HEK293 (cell line): ENCODE data around the gene KIF9.

Experiments
- CTCF ChIA-PET: fragments of 350-600 bp; formaldehyde crosslinking; extraction: SDS; loops from one replicate; lab custom pipeline; 2021; ENCODE audit warnings: antibody characterized with exemption; lab: Yijun Ruan, JAX
- POLR2A ChIA-PET: fragments of 300-600 bp; formaldehyde crosslinking; extraction: SDS; loops from one replicate; lab custom pipeline; 2020; ENCODE audit warnings: antibody characterized with exemption, inconsistent platforms; lab: Yijun Ruan, JAX
- H3K27ac ChIP-seq: fragments of 200-500 bp; sonication (Bioruptor generic); 2 replicates; pipeline ENCODE4 v1.5.1; 2014; ENCODE audit warnings: low read depth, low read length, control low read depth, inconsistent platforms; ENCODE audit errors: extremely low read depth
- H3K36me3 ChIP-seq, 2 experiments: fragments of 200-500 bp in 1 of 2; sonication (Bioruptor generic) in 1 of 2; 1 replicate in 1 of 2; 2 replicates in 1 of 2; pipeline ENCODE4 v1.5.1; 2014 to 2017; ENCODE audit warnings: inconsistent platforms in 2 of 2, low read length in 2 of 2; ENCODE audit not compliant: control insufficient read depth in 2 of 2, insufficient read depth in 1 of 2
- H3K4me1 ChIP-seq: fragments of 200-500 bp; sonication (Bioruptor generic); 2 replicates; pipeline ENCODE4 v1.5.1; 2014; ENCODE audit warnings: mild to moderate bottlenecking, low read length, inconsistent platforms; ENCODE audit not compliant: control insufficient read depth, insufficient read depth
- H3K4me3 ChIP-seq: 2 replicates; pipeline ENCODE4 v1.5.1; 2011; ENCODE audit warnings: low read depth, mild to moderate bottlenecking, control low read depth, low read length, moderate library complexity
- H3K9me3 ChIP-seq: fragments of 200-500 bp; sonication (Bioruptor generic); 2 replicates; pipeline ENCODE4 v1.5.1; 2014; ENCODE audit warnings: low read depth, low read length, inconsistent platforms; ENCODE audit not compliant: control insufficient read depth, insufficient read depth
- BCL11A ChIP-seq: fragments of 450-650 bp; formaldehyde crosslinking; IDR thresholded peaks from 2 replicates; pipeline ENCODE4 v1.5.1; 2016; ENCODE audit warnings: low read depth, missing biosample characterization, missing genetic modification characterization
- FEZF1 ChIP-seq: fragments of 450-650 bp; formaldehyde crosslinking; IDR thresholded peaks from 2 replicates; pipeline ENCODE4 v1.5.1; 2016; ENCODE audit warnings: missing biosample characterization, missing genetic modification characterization
- GFI1B ChIP-seq: fragments of 450-650 bp; formaldehyde crosslinking; IDR thresholded peaks from 2 replicates; pipeline ENCODE4 v1.5.1; 2016; ENCODE audit warnings: missing biosample characterization, missing genetic modification characterization
- INSM2 ChIP-seq: fragments of 450-650 bp; formaldehyde crosslinking; IDR thresholded peaks from 2 replicates; pipeline ENCODE4 v1.5.1; 2016; ENCODE audit warnings: missing biosample characterization, missing genetic modification characterization
- PRDM10 ChIP-seq: fragments of 450-650 bp; formaldehyde crosslinking; IDR thresholded peaks from 2 replicates; pipeline ENCODE4 v1.5.1; 2016; ENCODE audit warnings: missing biosample characterization, missing genetic modification characterization
- WT1 ChIP-seq: fragments of 450-650 bp; formaldehyde crosslinking; IDR thresholded peaks from 2 replicates; pipeline ENCODE4 v1.5.1; 2016; ENCODE audit warnings: missing biosample characterization, missing genetic modification characterization
- ZIC2 ChIP-seq: fragments of 450-650 bp; formaldehyde crosslinking; IDR thresholded peaks from 2 replicates; pipeline ENCODE4 v1.5.1; 2016; ENCODE audit warnings: missing biosample characterization, missing genetic modification characterization
- ZNF175 ChIP-seq: fragments of 450-650 bp; formaldehyde crosslinking; IDR thresholded peaks from 2 replicates; pipeline ENCODE4 v1.5.1; 2016; ENCODE audit warnings: missing biosample characterization, missing genetic modification characterization
- ZNF18 ChIP-seq: fragments of 450-650 bp; formaldehyde crosslinking; IDR thresholded peaks from 2 replicates; pipeline ENCODE4 v1.5.1; 2016; ENCODE audit warnings: missing biosample characterization, missing genetic modification characterization
- ZNF184 ChIP-seq: fragments of 450-650 bp; IDR thresholded peaks from 2 replicates; pipeline ENCODE4 v1.5.1; 2018; ENCODE audit warnings: missing biosample characterization, mild to moderate bottlenecking, missing genetic modification characterization
- ZNF214 ChIP-seq: fragments of 450-650 bp; formaldehyde crosslinking; IDR thresholded peaks from 2 replicates; pipeline ENCODE4 v1.5.1; 2017; ENCODE audit warnings: missing biosample characterization, mild to moderate bottlenecking, missing genetic modification characterization, borderline replicate concordance
- ZNF26 ChIP-seq: fragments of 450-650 bp; formaldehyde crosslinking; IDR thresholded peaks from 2 replicates; pipeline ENCODE4 v1.5.1; 2016; ENCODE audit warnings: missing biosample characterization, missing genetic modification characterization
- ZNF302 ChIP-seq: fragments of 450-650 bp; formaldehyde crosslinking; IDR thresholded peaks from 2 replicates; pipeline ENCODE4 v1.5.1; 2016; ENCODE audit warnings: missing biosample characterization, missing genetic modification characterization, low read depth
- ZNF600 ChIP-seq: fragments of 450-650 bp; formaldehyde crosslinking; IDR thresholded peaks from 2 replicates; pipeline ENCODE4 v1.5.1; 2016; ENCODE audit warnings: missing biosample characterization, missing genetic modification characterization
- ZNF624 ChIP-seq: fragments of 450-650 bp; formaldehyde crosslinking; IDR thresholded peaks from 2 replicates; pipeline ENCODE4 v1.5.1; 2017; ENCODE audit warnings: missing biosample characterization, missing genetic modification characterization
- ZNF626 ChIP-seq: fragments of 450-650 bp; sonication (Bioruptor Pico); formaldehyde crosslinking; IDR thresholded peaks from 2 replicates; pipeline ENCODE4 v1.5.1; 2018; ENCODE audit warnings: missing biosample characterization, missing genetic modification characterization, inconsistent platforms
- ZNF645 ChIP-seq: fragments of 450-650 bp; formaldehyde crosslinking; IDR thresholded peaks from 2 replicates; pipeline ENCODE4; 2016; ENCODE audit warnings: missing biosample characterization, missing genetic modification characterization
- ZNF670 ChIP-seq: fragments of 450-650 bp; formaldehyde crosslinking; IDR thresholded peaks from 2 replicates; pipeline ENCODE4 v1.5.1; 2016; ENCODE audit warnings: missing biosample characterization, missing genetic modification characterization, low read depth
- ZNF747 ChIP-seq: fragments of 450-650 bp; formaldehyde crosslinking; IDR thresholded peaks from 2 replicates; pipeline ENCODE4 v1.5.1; 2016; ENCODE audit warnings: missing biosample characterization, missing genetic modification characterization
- TF ChIP-seq, protein P1 (sequence below): fragments of 450-650 bp; formaldehyde crosslinking; conservative IDR thresholded peaks from 2 replicates; pipeline ENCODE4 v1.5.1; 2016; ENCODE audit warnings: low read depth, missing biosample characterization, missing genetic modification characterization
- TF ChIP-seq, protein P2 (sequence below): fragments of 450-650 bp; formaldehyde crosslinking; IDR thresholded peaks from 2 replicates; pipeline ENCODE4 v1.5.1; 2016; ENCODE audit warnings: missing biosample characterization, missing genetic modification characterization

Gene KIF9

GRCh38 chr3:47319956-47320355 lies 37.4 kb upstream of the KIF9 start:
- CTCF ChIA-PET = no interaction called here
- Histone ChIP-seq H3K4me3 (no peak overlapping the region), H3K4me1 (no peaks in the 10 kb centered on the region), H3K36me3 (peaks cover 0 to 48% of the 10 kb centered on the region in 2 experiments; a peak in 2 of 3 replicates), H3K27ac (no peak overlapping the region), H3K9me3 (no peaks in the 10 kb centered on the region)
- POLR2A ChIA-PET = no interaction called here
- TF ChIP-seq GFI1B (tag by site-specific recombination) (no peak), ZNF747 (tag by site-specific recombination) (no peak), WT1 (tag by site-specific recombination) (no peak), ZNF600 (tag by site-specific recombination) (no peak), ZNF26 (no peak), FEZF1 (tag by site-specific recombination) (no peak), ZNF670 (no peak), BCL11A (no peak), ZIC2 (no peak), ZNF175 (tag by site-specific recombination) (no peak), ZNF214 (tag by site-specific recombination) (no peak), PRDM10 (no peak)
- TF ChIP-seq, protein P1, sequence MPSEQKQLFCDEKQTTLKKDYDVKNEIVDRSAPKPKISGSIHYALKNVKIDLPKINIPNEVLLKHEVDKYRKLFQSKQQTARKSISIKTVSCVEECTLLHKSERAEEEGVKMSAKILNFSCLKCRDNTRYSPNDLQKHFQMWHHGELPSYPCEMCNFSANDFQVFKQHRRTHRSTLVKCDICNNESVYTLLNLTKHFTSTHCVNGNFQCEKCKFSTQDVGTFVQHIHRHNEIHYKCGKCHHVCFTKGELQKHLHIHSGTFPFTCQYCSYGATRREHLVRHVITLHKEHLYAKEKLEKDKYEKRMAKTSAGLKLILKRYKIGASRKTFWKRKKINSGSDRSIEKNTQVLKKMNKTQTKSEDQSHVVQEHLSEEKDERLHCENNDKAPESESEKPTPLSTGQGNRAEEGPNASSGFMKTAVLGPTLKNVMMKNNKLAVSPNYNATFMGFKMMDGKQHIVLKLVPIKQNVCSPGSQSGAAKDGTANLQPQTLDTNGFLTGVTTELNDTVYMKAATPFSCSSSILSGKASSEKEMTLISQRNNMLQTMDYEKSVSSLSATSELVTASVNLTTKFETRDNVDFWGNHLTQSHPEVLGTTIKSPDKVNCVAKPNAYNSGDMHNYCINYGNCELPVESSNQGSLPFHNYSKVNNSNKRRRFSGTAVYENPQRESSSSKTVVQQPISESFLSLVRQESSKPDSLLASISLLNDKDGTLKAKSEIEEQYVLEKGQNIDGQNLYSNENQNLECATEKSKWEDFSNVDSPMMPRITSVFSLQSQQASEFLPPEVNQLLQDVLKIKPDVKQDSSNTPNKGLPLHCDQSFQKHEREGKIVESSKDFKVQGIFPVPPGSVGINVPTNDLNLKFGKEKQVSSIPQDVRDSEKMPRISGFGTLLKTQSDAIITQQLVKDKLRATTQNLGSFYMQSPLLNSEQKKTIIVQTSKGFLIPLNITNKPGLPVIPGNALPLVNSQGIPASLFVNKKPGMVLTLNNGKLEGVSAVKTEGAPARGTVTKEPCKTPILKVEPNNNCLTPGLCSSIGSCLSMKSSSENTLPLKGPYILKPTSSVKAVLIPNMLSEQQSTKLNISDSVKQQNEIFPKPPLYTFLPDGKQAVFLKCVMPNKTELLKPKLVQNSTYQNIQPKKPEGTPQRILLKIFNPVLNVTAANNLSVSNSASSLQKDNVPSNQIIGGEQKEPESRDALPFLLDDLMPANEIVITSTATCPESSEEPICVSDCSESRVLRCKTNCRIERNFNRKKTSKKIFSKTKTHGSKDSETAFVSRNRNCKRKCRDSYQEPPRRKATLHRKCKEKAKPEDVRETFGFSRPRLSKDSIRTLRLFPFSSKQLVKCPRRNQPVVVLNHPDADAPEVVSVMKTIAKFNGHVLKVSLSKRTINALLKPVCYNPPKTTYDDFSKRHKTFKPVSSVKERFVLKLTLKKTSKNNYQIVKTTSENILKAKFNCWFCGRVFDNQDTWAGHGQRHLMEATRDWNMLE (tag by site-specific recombination) = no peak
- TF ChIP-seq, protein P2, sequence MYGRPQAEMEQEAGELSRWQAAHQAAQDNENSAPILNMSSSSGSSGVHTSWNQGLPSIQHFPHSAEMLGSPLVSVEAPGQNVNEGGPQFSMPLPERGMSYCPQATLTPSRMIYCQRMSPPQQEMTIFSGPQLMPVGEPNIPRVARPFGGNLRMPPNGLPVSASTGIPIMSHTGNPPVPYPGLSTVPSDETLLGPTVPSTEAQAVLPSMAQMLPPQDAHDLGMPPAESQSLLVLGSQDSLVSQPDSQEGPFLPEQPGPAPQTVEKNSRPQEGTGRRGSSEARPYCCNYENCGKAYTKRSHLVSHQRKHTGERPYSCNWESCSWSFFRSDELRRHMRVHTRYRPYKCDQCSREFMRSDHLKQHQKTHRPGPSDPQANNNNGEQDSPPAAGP (tag by site-specific recombination) = no peak

DNA sequence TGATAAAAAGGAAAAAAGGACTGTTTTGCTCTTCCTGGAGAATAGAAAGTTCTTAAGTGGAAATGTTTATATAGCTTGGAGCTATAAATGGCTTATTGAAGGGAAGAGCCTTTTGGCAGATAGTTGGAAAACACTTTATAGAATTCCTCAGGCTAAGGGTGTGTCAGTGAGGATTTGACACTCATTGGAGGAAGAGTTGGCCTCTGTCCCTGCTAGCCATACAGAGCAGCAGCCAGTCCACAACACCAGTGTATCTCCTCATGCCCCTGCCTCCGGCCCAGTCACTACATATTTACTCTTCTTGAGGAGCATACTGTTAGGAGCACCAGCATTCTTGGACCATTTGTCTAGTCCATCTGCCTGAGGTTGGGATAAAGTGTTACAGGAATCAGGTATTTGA lies 36.3 kb upstream of the KIF9 start:
- ChIA-PET POLR2A (no interaction called here), CTCF (no interaction called here)
- Histone ChIP-seq H3K4me1 (no peaks in the 10 kb centered on the region), H3K36me3 (peaks cover 0 to 40% of the 10 kb centered on the region in 2 experiments; a peak in 2 of 3 replicates), H3K9me3 (no peaks in the 10 kb centered on the region), H3K4me3 (no peak overlapping the region), H3K27ac (no peak overlapping the region)
- no peak for TF ChIP-seq ZNF18 (tag by site-specific recombination)
- no peak for TF ChIP-seq ZNF645 (tag by site-specific recombination)
- TF ChIP-seq ZNF184 (tag by site-specific recombination) = no peak
- no peak for TF ChIP-seq ZNF302
- no peak for TF ChIP-seq INSM2 (tag by site-specific recombination)
- no peak for TF ChIP-seq ZNF626 (tag by site-specific recombination)
- no peak for TF ChIP-seq ZNF624 (tag by site-specific recombination)
